Chondrocyte (in vitro differentiated cells): Measurements from ENCODE around the gene TBC1D9. TPM values are rescaled to one million over a fixed set of nuclear protein-coding genes. Genes with fewer than 3 reads are reported as not detected.
A peak's percentile ranks its signal among the peaks of the same experiment; 100 is the strongest.

Experiments
- DNase-seq: peaks from one replicate; pipeline ENCODE4 v3.0.0; 2021; ENCODE audit warnings: mixed read lengths, low spot score
- H3K27ac Mint-ChIP-seq: one replicate; pipeline ENCODE4 v1.8.0; 2021; ENCODE audit warnings: mild to moderate bottlenecking, moderate library complexity, mixed read lengths; ENCODE audit not compliant: unreplicated experiment
- H3K27me3 Mint-ChIP-seq: 2 replicates; pipeline ENCODE4 v1.8.0; 2021; ENCODE audit warnings: low read depth, mixed read lengths
- H3K36me3 Mint-ChIP-seq: 2 replicates; pipeline ENCODE4 v1.8.0; 2021; ENCODE audit warnings: low read depth, mixed read lengths
- H3K4me1 Mint-ChIP-seq: 2 replicates; pipeline ENCODE4 v1.8.0; 2021; ENCODE audit warnings: low read depth, mild to moderate bottlenecking, mixed read lengths
- H3K4me3 Mint-ChIP-seq: one replicate; pipeline ENCODE4 v1.8.0; 2021; ENCODE audit warnings: mild to moderate bottlenecking, moderate library complexity, mixed read lengths; ENCODE audit not compliant: unreplicated experiment
- H3K9me3 Mint-ChIP-seq: 2 replicates; pipeline ENCODE4 v1.8.0; 2021; ENCODE audit warnings: low read depth, mixed read lengths
- total RNA-seq: library from RNA; stranded (reverse); gene quantifications from 3 replicates; pipeline ENCODE4 v1.2.1, GENCODE V29; 2021
- TF ChIP-seq, protein P1 (sequence below): fragments of 200-600 bp; sonication (generic); IDR thresholded peaks from 2 replicates; pipeline ENCODE4 v1.5.0; 2021; ENCODE audit warnings: antibody characterized with exemption, mild to moderate bottlenecking, moderate library complexity

TBC1D9 gene
- total RNA-seq, 1 donor from 2014 or later = 40.5 TPM

- H3K4me1 Mint-ChIP-seq = peaks cover 64% of the 10 kb centered on the region
- TF ChIP-seq, protein P1, sequence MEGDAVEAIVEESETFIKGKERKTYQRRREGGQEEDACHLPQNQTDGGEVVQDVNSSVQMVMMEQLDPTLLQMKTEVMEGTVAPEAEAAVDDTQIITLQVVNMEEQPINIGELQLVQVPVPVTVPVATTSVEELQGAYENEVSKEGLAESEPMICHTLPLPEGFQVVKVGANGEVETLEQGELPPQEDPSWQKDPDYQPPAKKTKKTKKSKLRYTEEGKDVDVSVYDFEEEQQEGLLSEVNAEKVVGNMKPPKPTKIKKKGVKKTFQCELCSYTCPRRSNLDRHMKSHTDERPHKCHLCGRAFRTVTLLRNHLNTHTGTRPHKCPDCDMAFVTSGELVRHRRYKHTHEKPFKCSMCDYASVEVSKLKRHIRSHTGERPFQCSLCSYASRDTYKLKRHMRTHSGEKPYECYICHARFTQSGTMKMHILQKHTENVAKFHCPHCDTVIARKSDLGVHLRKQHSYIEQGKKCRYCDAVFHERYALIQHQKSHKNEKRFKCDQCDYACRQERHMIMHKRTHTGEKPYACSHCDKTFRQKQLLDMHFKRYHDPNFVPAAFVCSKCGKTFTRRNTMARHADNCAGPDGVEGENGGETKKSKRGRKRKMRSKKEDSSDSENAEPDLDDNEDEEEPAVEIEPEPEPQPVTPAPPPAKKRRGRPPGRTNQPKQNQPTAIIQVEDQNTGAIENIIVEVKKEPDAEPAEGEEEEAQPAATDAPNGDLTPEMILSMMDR = no peak
- no peak for DNase-seq
- H3K4me3 Mint-ChIP-seq = no peak overlapping the region
- H3K27me3 Mint-ChIP-seq = no peaks in the 10 kb centered on the region
- no peak overlapping the region for H3K27ac Mint-ChIP-seq
- no peaks in the 10 kb centered on the region for H3K36me3 Mint-ChIP-seq
- H3K9me3 Mint-ChIP-seq = no peaks in the 10 kb centered on the region
Measured at GRCh38 chr4:140732780-140733179, 23.4 kb downstream of the TBC1D9 start.

DNA sequence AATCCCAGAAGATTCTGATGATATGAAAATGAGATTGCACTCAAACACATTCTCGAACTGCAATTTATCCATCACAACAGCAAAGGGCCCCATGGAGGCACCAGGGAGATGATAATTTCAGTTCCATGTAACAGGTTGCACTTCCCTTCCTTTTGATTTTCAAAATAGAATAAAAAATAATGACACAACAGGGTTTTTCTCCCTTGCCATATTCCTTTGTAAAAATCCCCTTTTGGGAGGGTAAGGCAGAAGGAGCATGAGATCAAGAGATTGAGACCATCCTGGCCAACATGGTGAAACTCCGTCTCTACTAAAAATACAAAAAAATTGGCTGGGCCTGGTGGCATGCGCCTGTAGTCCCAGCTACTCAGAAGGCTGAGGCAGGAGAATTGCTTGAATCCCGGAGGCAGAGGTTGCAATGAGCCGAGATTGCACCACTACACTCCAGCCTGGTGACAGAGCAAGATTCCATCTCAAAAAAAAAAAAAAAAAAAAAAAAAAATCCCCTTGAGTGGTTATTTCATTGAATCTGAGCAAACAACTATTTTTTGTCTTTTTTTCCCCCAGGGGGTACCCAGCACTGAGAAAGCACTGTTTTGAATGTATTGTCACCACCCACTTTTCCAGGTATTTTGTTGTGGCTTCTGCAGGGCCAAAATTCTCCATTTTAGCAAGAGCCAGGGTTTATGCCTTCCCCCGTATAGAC is 26.7 kb downstream of the TBC1D9 start:
- H3K9me3 Mint-ChIP-seq = no peaks in the 10 kb centered on the region
- peaks cover 62% of the 10 kb centered on the region for H3K4me1 Mint-ChIP-seq
- TF ChIP-seq, protein P1 = no peak
- H3K27ac Mint-ChIP-seq = peak overlapping the region; percentile 42
- DNase-seq = no peak
- no peak overlapping the region for H3K4me3 Mint-ChIP-seq
- no peaks in the 10 kb centered on the region for H3K27me3 Mint-ChIP-seq
- no peaks in the 10 kb centered on the region for H3K36me3 Mint-ChIP-seq

- TF ChIP-seq, protein P1 = no peak
- Mint-ChIP-seq H3K27me3 (no peaks in the 10 kb centered on the region), H3K4me1 (peaks cover 46% of the 10 kb centered on the region), H3K9me3 (no peaks in the 10 kb centered on the region), H3K4me3 (no peak overlapping the region), H3K36me3 (no peaks in the 10 kb centered on the region), H3K27ac (peak overlapping the region; percentile 86)
- no peak for DNase-seq
Measured at GRCh38 chr4:140726776-140727500, 29.2 kb downstream of the TBC1D9 start.

GRCh38 chr4:140725556-140725955 is 30.6 kb downstream of the TBC1D9 start:
- Mint-ChIP-seq H3K4me3 (no peak overlapping the region), H3K9me3 (no peaks in the 10 kb centered on the region), H3K27ac (peak overlapping the region; percentile 24), H3K4me1 (peaks cover 52% of the 10 kb centered on the region), H3K27me3 (no peaks in the 10 kb centered on the region), H3K36me3 (no peaks in the 10 kb centered on the region)
- DNase-seq = no peak
- TF ChIP-seq, protein P1 = no peak

GRCh38 chr4:140724760-140725159 is 31.4 kb downstream of the TBC1D9 start:
- H3K4me3 Mint-ChIP-seq = no peak overlapping the region
- peaks cover 48% of the 10 kb centered on the region for H3K4me1 Mint-ChIP-seq
- no peaks in the 10 kb centered on the region for H3K36me3 Mint-ChIP-seq
- TF ChIP-seq, protein P1 = no peak
- DNase-seq = no peak
- no peaks in the 10 kb centered on the region for H3K27me3 Mint-ChIP-seq
- no peak overlapping the region for H3K27ac Mint-ChIP-seq
- no peaks in the 10 kb centered on the region for H3K9me3 Mint-ChIP-seq
